ENCODE results near the gene MN1.

The MN1 gene

GRCh38 chr22:27825174-27825573 is 23.6 kb upstream of the MN1 start:
- no peak for DNase-seq

GRCh38 chr22:27823221-27823620 is 21.7 kb upstream of the MN1 start:
- no peak for DNase-seq

GRCh38 chr22:27820896-27821866 is 19.6 kb upstream of the MN1 start:
- DNase-seq = no peak

GRCh38 chr22:27816552-27816951 is 15.0 kb upstream of the MN1 start:
- DNase-seq = no peak

GRCh38 chr22:27815826-27816530 is 14.4 kb upstream of the MN1 start:
- no peak for DNase-seq

- DNase-seq = no peak
Measured at GRCh38 chr22:27814993-27815392, 13.4 kb upstream of the MN1 start.

DNA sequence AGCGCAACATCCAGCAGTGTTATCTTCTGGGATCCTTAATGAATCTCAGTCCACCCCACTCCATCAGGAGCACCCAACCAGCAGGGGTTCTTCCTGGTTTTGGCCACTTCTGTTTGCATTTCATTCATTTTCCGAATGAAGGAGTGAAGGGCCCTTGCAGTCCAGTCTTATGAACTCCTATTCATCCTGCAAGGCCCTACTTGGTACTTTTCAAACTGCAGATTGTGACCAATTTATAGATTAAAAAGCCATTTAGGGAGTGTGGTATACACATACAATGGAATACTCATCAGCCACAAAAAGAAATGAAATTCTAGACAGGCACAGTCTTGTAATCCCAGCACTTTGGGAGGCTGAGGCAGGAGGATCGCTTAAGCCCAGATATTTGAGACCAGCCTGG is 10.2 kb upstream of the MN1 start:
- no peak for DNase-seq

GRCh38 chr22:27810609-27811151 is 9.1 kb upstream of the MN1 start:
- DNase-seq = no peak

- no peak for DNase-seq
Measured at GRCh38 chr22:27809700-27810608, 8.4 kb upstream of the MN1 start.

- DNase-seq = no peak
Measured at GRCh38 chr22:27809226-27809603, 7.7 kb upstream of the MN1 start.

GRCh38 chr22:27808451-27809225 is 7.1 kb upstream of the MN1 start:
- DNase-seq = no peak

DNA sequence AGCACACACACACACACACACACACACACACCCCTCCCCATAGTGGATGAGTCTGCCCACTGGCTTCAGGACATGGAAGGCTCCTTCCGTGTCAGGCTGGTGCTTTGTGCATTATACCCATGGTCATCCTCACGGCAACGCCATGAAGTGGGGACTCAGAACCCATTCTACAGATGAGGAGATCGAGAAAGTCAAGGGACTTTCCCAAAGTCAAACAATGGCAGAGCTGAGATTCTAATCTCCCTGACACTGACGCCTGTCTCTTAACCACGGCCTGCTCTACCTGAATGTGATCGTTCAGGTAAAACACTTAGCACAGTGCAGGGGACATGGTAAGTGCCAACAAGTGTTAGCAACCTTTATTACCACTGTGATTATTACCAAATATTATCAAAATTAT is 4.3 kb upstream of the MN1 start:
- no peak for DNase-seq

- peak; percentile 73 for DNase-seq
Measured at GRCh38 chr22:27804470-27805297, 3.1 kb upstream of the MN1 start.

GRCh38 chr22:27803841-27804415 is 2.4 kb upstream of the MN1 start:
- DNase-seq = no peak

- DNase-seq = peak; percentile 50
Measured at GRCh38 chr22:27802346-27803073, 954 bp upstream of the MN1 start.

- no peak for DNase-seq
Measured at GRCh38 chr22:27801202-27801615, 347 bp downstream of the MN1 start.

DNA sequence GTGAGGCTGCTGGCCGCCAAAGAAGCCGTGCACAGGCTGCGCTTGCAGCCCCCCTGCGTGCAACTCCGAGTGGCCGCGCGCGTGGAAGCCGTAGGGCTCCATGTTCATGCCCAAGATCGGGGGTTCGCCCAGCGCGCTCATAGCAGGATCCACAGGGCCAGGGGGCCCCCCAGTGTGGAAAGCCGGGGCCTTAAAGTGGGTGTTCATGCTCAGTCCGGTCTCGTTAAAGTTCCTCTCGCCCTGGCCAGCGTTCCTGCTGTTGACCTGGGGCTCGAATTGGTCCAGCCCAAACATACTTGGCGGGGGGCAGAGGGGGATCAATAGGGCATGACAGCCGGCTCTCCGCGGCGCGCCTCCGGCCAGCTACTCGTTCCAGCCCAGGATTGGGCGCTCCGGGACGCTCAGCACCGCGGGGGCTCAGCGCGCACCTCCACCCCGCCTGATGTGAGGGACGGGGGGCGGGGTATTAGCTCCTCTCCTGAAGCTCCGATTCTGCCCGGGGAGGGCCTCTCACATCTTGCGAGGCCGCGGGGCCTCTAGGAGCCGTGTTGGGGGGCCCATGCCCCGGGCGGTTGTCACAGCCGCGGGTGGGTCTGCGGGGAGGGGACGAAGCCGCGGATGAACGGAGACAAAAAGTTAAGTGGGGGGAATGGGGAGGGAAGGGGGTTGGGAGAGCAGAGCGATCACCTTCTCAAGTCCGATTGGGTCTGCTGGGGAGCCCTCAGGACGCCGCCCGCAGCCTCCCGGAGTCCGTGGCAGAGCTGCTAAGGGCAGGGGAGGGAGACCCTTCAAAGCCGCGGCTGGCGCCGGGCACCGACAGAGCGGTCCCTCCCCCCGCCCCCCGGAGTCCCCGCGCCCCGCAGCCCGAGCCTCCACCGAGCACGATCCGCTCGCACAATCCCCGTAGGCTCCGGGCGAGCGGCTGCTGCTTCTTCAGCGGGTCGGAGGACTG is 1.0 kb downstream of the MN1 start:
- no peak for DNase-seq

DNA sequence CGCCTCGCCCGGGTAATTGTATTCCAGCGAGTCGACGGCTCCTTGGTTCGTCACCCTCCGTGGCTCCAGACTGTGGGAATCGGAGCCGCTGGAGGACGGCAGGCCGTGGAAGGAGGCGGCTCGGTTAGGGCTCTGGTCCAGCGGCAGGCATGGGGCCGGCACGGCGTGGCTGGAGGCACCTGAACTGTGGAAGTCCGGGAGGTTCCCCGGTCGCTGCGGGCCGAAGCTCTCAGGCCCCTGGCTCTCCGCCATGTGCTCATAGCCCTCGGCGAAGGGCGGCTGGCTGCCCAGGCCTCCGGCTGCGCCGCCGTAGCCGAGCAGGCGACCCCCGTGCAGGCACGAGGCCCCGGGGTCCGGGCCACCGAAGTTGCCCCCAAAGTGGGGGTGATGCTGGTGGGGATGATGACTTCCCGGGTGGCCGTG is 1.7 kb downstream of the MN1 start:
- no peak for DNase-seq
